Measurements from ENCODE around the gene HOGA1. TPM values are rescaled to one million over a fixed set of nuclear protein-coding genes. Genes with fewer than 3 reads are reported as not detected.

The HOGA1 gene
- total RNA-seq, 1 experiment from 2014 or later: 0.15 TPM

DNA sequence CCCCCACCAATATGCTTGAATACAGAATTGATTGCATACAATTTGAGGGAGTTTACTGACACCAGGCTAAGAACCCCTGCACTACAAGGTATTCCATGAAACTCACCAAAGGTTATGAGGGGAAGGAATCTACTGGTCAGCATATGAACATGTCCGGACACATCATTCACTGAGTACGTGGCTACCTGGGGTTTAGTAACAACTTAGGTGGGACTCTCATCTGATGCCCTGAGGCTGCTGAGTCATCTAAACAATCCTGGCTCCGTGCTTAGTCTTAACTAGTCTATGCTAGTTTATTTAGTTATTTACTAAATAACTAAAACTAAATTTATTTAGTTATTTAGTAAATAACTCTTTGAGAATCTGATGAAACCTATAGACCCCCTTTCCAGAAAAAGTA is 67.6 kb downstream of the HOGA1 start (continued):
- no peak for TF ChIP-seq STAT6 (CRISPR knock-in tag; conservative IDR thresholded peaks at IDR 0.05; ENCODE audit: low read depth)

DNA sequence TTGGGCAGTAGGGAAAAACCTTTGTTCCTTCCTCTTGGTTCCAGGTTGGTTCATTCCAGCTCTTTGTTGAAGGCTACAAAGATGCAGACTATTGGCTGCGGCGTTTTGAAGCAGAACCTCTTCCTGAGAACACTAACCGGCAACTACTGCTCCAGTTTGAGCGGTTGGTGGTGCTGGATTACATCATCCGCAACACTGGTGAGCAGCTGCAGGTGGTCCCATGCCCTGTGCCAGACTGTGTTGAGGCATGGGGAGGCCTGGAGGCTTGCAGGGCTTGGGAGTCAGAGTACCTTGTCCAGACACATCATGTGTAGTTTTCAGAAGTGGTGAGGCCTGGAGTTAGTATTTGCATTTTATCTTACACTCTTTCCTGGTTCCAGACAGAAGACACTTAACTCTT is 72.6 kb downstream of the HOGA1 start:
- ChIA-PET CTCF (interaction anchor here (1.0 kb wide), 1 partner anchor 20 kb away, joined by 3 read pairs; no protein-coding TSS in a partner anchor), POLR2A (no interaction called here)
- no peaks in the 10 kb centered on the region for H3K4me1 Mint-ChIP-seq
- H3K36me3 Mint-ChIP-seq: peaks cover 67% of the 10 kb centered on the region
- no peak overlapping the region for H3K27ac Mint-ChIP-seq
- no peak overlapping the region for H3K4me3 Mint-ChIP-seq
- H3K27me3 Mint-ChIP-seq (ENCODE audit: low read depth): no peaks in the 10 kb centered on the region
- DNase-seq (ENCODE audit: low spot score): no peak
- H3K9me3 Mint-ChIP-seq: no peaks in the 10 kb centered on the region
- TF ChIP-seq ATF1 (CRISPR knock-in tag; IDR thresholded peaks at IDR 0.05) (no peak), PREB (CRISPR knock-in tag; IDR thresholded peaks at IDR 0.05; ENCODE audit: borderline replicate concordance) (no peak), ZNF416 (CRISPR knock-in tag; IDR thresholded peaks at IDR 0.05) (no peak), CREB1 (CRISPR knock-in tag; IDR thresholded peaks at IDR 0.05) (no peak), RORB (CRISPR knock-in tag; IDR thresholded peaks at IDR 0.05) (no peak), GRHL2 (CRISPR knock-in tag; IDR thresholded peaks at IDR 0.05; ENCODE audit: insufficient replicate concordance, severe bottlenecking) (no peak), MYBL2 (CRISPR knock-in tag; IDR thresholded peaks at IDR 0.05) (no peak), FOXJ3 (CRISPR knock-in tag; IDR thresholded peaks at IDR 0.05; ENCODE audit: borderline replicate concordance) (no peak), JUN (CRISPR knock-in tag; IDR thresholded peaks at IDR 0.05) (no peak), ZNF138 (CRISPR knock-in tag; conservative IDR thresholded peaks at IDR 0.05) (no peak), ARID4B (CRISPR knock-in tag; IDR thresholded peaks at IDR 0.05; ENCODE audit: borderline replicate concordance) (no peak)
- TF ChIP-seq, protein P1, sequence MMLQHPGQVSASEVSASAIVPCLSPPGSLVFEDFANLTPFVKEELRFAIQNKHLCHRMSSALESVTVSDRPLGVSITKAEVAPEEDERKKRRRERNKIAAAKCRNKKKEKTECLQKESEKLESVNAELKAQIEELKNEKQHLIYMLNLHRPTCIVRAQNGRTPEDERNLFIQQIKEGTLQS (CRISPR knock-in tag; conservative IDR thresholded peaks at IDR 0.05): no peak
- TF ChIP-seq, protein P2, sequence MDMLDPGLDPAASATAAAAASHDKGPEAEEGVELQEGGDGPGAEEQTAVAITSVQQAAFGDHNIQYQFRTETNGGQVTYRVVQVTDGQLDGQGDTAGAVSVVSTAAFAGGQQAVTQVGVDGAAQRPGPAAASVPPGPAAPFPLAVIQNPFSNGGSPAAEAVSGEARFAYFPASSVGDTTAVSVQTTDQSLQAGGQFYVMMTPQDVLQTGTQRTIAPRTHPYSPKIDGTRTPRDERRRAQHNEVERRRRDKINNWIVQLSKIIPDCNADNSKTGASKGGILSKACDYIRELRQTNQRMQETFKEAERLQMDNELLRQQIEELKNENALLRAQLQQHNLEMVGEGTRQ (CRISPR knock-in tag; IDR thresholded peaks at IDR 0.05): no peak
- ATAC-seq: no peak

- no peak for DNase-seq (ENCODE audit: low spot score)
- Mint-ChIP-seq H3K9me3 (no peaks in the 10 kb centered on the region), H3K27me3 (ENCODE audit: low read depth) (no peaks in the 10 kb centered on the region), H3K4me3 (no peak overlapping the region), H3K27ac (no peak overlapping the region; the same call in 1 of the 2 replicates), H3K36me3 (peaks cover 68% of the 10 kb centered on the region), H3K4me1 (no peaks in the 10 kb centered on the region)
- POLR2A ChIA-PET: interaction anchor here (0.7 kb wide), 1 partner anchor 482 kb away, joined by 4 read pairs; no protein-coding TSS in a partner anchor
- CTCF ChIA-PET: interaction anchor here (1.0 kb wide), 1 partner anchor 42 kb away, joined by 3 read pairs; no protein-coding TSS in a partner anchor
- ATAC-seq: no peak
- TF ChIP-seq TP53 (CRISPR knock-in tag; IDR thresholded peaks at IDR 0.05) (no peak), ZNF219 (CRISPR knock-in tag; IDR thresholded peaks at IDR 0.05; ENCODE audit: borderline replicate concordance) (no peak), HMGA2 (CRISPR knock-in tag; IDR thresholded peaks at IDR 0.05) (no peak), TEAD1 (CRISPR knock-in tag; IDR thresholded peaks at IDR 0.05) (no peak), ETV6 (CRISPR knock-in tag; IDR thresholded peaks at IDR 0.05) (no peak), ZNF263 (CRISPR knock-in tag; IDR thresholded peaks at IDR 0.05; ENCODE audit: low read depth) (no peak)
- TF ChIP-seq, protein P3, sequence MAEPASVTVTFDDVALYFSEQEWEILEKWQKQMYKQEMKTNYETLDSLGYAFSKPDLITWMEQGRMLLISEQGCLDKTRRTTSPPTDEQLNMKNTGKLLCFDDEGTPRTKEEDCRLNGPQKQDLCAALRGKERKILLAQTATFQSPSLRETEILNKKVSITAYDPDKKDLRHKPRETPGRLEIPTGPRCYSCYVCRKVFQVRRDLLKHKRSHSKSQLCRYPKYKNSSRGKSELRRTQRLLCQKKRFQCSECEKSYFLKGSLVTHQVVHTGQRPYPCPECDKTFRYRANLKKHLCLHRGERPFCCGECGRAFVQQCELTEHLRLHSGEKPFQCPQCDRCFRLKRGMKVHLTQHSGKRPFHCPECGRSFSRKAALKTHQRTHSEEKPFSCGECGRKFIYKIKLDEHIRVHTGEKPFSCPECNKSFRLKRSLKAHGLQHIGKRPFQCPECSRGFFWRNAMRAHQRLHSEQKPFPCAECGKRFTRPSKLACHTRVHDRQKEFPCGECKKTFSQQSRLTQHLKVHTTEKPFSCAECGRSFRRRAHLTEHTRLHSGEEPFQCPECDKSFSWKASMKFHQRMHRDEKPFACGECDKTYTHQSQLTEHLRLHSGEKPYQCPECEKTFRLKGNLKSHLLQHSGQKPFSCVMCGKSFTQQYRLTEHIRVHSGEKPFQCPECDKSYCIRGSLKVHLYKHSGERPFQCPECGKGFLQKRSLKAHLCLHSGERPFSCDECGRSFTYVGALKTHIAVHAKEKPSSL (CRISPR knock-in tag; conservative IDR thresholded peaks at IDR 0.05): no peak
These were observed 75.4 kb downstream of the HOGA1 start for GRCh38 chr10:97659589-97659988.
